Measurements from ENCODE around the gene STARD4. TPM values are rescaled to one million over a fixed set of nuclear protein-coding genes. Genes with fewer than 3 reads are reported as not detected.

The STARD4 gene
- total RNA-seq, 8 experiments from 2014 or later, result 17.0 to 68.5 (median 37.9) TPM

DNA sequence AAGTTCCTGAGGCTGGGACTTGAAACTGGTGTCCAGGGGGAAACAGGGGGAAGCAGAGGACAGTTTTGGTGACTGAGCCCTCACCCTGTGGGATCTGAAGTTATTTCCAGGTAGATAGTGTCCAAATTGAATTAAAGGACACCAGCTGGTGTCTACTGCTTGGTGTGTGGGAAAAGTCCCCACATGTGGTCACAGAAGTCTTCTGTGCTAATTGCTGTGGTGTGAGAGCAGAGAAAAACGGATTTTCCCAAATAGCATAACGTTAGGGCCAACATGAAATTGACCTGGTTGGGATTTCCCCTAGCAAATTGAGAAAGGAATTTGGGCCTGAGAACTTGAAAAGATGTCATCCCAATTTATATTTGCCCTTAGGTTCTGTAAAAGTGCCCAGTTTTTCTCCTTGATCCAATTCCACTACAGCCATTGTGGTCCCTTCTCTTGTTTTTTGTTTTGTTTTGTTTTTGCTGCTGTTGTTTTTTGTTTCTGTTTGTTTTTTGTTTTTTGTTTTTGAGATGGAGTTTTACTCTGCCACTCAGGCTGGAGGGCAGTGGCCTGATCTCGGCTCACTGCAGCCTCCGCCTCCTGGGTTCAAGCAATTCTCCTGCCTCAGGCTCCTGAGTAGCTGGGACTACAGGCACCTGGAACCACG is 5.6 kb upstream of the STARD4 start:
- H3K4me3 ChIP-seq, result no peak overlapping the region
- H3K27ac ChIP-seq, result no peak overlapping the region
- H3K4me1 ChIP-seq (replicated peaks in 1 of 2), result peaks cover 6 to 8% of the 10 kb centered on the region in 2 donors
- in situ Hi-C loops (cut with MboI; ENCODE audit: low pct_unique_long_range_greater_than_20kb in 2 of 9, low sequenced_read_pairs in 9 of 9, unreplicated experiment in 9 of 9), result loop anchor here in 2 of 9 experiments (25.0 kb wide), 2 partner anchors 619 to 644 kb away; no protein-coding TSS in a partner anchor
- WGBS, 10 experiments, result 73 to 100% (median 97%) methylated on average over 1 to 5 of the region's 5 CpGs; no CpG with 5 or more reads in 1 of the 10 experiments
- ATAC-seq (replicated peaks in 6 of 8), result no peak

DNA sequence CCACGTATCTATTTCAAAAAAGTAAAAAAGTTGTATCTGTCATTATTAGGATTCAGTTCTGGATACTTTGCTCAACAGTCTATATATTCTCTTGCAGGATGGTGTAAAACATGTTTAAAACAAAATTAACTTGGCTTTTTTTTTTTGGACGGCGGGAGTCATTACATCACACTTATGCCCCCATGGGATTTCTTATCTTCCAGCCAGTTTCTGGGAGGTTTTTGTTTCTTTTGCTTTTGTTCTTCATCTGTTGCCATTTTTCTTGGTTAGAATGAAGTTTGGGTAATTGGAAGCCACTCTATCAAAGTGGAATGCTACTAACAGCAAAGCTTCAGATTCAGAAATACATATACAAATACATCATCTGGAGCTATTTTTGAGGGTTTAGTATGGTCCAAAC is 1.8 kb upstream of the STARD4 start:
- H3K4me1 ChIP-seq (replicated peaks in 1 of 2), result peaks cover 12 to 23% of the 10 kb centered on the region in 2 donors
- no peak for ATAC-seq (replicated peaks in 6 of 8)
- H3K4me3 ChIP-seq, result peak overlapping the region in 1 of 5 donors; percentile 82
- H3K27ac ChIP-seq, result peak overlapping the region in 1 of 2 donors; percentile 36
- WGBS, 10 experiments, result 87 to 97% (median 93%) methylated on average over 2 to 3 of the region's 3 CpGs; no CpG with 5 or more reads in 3 of the 10 experiments
- in situ Hi-C loops (cut with MboI; ENCODE audit: low pct_unique_long_range_greater_than_20kb in 2 of 9, low sequenced_read_pairs in 9 of 9, unreplicated experiment in 9 of 9), result loop anchor here in 2 of 9 experiments (25.0 kb wide), 2 partner anchors 623 to 648 kb away; no protein-coding TSS in a partner anchor

DNA sequence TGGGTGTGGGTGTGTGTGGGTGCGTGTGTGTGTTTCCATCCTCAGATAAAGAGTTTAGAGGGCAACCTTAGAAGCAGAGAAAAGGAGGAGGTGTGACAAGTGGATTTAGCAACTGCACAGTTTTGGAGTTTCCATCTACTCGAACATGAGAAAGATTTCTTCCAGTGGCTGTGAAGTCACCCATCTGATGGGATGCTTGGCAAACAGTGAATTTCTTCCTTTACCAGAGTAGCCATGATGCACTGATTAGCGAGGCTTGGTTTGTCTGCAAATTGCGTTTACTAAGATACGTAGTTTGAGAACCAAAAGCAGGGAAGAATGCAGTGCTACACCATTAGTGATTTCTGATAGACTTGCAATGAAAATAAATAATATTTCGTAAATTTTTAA is 791 bp upstream of the STARD4 start:
- 5 to 40% (median 16%) methylated on average over 1 to 6 of the region's 6 CpGs for WGBS, 10 experiments
- Histone ChIP-seq H3K4me1 (replicated peaks in 1 of 2) (peaks cover 12 to 25% of the 10 kb centered on the region in 2 donors), H3K4me3 (peak overlapping the region; percentile 61 to 82 (median 77)), H3K27ac (peak overlapping the region; percentile 26 to 63)
- in situ Hi-C loops (cut with MboI; ENCODE audit: low pct_unique_long_range_greater_than_20kb in 2 of 9, low sequenced_read_pairs in 9 of 9, unreplicated experiment in 9 of 9), result loop anchor here in 2 of 9 experiments (25.0 kb wide), 2 partner anchors 624 to 649 kb away; no protein-coding TSS in a partner anchor
- no peak for ATAC-seq (replicated peaks in 6 of 8)

DNA sequence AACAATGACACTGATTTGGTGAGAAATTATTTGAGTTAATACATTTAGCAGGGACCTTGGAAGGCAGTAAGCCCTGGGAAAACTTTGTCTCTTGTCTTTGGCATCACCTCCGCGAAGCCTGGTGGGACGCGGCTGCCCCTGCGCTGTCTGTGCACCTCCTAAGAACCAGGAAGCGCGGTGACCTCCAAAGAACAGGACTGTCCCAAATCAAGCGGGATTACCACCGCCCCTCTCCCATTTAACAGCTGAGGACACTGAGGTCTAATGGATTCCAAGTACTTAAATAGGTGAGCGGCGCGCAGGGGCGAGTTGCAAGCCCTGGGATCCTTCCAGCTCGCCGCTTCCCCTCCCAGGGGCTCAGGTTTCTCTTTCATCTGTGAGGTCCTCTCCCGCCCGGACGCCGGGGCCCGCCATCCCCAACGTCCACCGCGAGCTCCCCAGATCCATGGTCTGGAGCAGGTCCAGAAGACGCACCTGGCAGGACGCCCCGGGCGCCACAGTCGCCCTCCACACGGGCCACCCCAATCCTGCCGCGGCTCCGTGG is 432 bp downstream of the STARD4 start:
- 0 to 4% (median 0%) methylated on average over 6 to 11 of the region's 32 CpGs; no CpG with 5 or more reads in 5 of the 10 experiments for WGBS, 10 experiments
- Histone ChIP-seq H3K4me1 (replicated peaks in 1 of 2) (peaks cover 12 to 25% of the 10 kb centered on the region in 2 donors), H3K4me3 (peak overlapping the region; percentile 61 to 82 (median 77)), H3K27ac (peak overlapping the region; percentile 50 to 60)
- ATAC-seq (replicated peaks in 6 of 8), result peak in 6 of 8 experiments; percentile 6 to 53 (median 36)
- in situ Hi-C loops (cut with MboI; ENCODE audit: low pct_unique_long_range_greater_than_20kb in 2 of 9, low sequenced_read_pairs in 9 of 9, unreplicated experiment in 9 of 9), result loop anchor here in 2 of 9 experiments (25.0 kb wide), 2 partner anchors 625 to 650 kb away; no protein-coding TSS in a partner anchor

DNA sequence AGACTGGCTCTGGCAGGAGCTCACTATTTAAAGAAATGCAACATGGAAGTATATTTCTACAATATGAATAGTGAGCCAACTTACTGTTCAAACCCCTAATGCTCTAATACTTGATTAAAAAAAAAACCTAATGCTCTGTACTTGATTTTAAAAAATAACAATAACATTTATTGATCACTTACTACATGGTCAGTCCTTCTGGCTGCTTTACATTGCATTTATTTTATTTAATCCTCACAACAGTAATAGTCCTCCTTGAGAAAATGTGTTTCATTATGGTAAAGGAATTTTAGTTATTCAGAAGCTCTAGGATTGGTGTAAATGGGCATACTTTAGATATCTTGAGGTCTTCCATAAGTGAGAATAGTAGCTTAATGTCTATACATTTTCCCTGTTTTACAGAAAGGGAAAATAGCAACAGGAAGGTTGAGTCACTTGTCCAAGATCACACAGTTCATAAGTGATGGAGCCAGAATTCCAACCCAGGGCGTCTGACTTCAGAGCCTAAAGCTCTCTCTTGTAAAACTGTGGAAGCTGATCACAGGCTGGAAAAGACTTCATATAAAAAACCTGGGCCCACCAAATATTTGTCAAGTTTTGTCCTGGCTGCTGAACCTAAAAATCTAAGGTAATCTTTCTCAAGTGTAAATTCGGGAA is 1.0 kb downstream of the STARD4 start:
- in situ Hi-C loops (cut with MboI; ENCODE audit: low pct_unique_long_range_greater_than_20kb in 2 of 9, low sequenced_read_pairs in 9 of 9, unreplicated experiment in 9 of 9), result loop anchor here in 2 of 9 experiments (25.0 kb wide), 2 partner anchors 626 to 651 kb away; no protein-coding TSS in a partner anchor
- 0 to 6% (median 0%) methylated on average over 1 to 2 of the region's 2 CpGs; no CpG with 5 or more reads in 3 of the 10 experiments for WGBS, 10 experiments
- Histone ChIP-seq H3K27ac (no peak overlapping the region), H3K4me3 (peak overlapping the region; percentile 61 to 82 (median 77)), H3K4me1 (replicated peaks in 1 of 2) (peaks cover 12 to 25% of the 10 kb centered on the region in 2 donors)
- no peak for ATAC-seq (replicated peaks in 6 of 8)

DNA sequence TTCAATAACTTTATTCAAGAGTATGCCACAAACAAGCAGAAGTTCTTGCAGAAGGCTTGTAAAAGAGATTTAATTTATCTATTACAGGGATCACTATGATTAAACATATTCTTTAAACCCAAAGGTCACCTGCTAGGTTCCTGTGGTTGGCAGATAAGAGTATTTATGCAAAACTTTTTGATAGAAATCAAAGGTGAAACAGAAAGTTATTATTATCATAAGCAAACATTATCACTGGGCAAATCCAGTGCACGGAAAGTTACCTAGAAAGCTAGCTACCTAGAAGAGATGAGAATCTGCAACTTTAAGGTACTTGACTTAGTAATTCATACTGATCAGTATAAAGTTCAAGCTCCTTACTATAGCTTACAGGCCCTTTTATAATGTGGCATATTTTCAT is 3.2 kb downstream of the STARD4 start:
- H3K4me3 ChIP-seq, result no peak overlapping the region

DNA sequence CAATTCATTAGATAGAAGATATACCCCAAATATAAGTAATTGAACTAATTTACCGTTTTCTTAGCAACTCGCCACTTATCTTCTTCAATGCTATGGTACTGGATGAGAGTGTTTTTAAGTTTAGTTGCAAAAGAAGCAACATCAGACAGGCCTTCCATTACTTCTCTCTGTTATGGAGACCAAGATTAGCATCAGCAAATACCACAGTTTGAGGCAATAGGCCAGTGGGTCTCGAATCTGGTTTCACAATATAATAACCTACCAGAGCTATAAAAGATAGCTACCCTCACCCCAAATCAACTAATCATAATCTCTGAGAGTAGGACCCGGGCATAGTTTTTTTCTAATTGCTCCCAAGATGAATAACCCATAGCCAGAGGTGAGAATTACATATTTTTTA is 5.1 kb downstream of the STARD4 start:
- no peak for ATAC-seq (replicated peaks in 6 of 8)
- no peak overlapping the region for H3K4me3 ChIP-seq
- in situ Hi-C loops (cut with MboI; ENCODE audit: low pct_unique_long_range_greater_than_20kb in 2 of 9, low sequenced_read_pairs in 9 of 9, unreplicated experiment in 9 of 9), result loop anchor here in 2 of 9 experiments (25.0 kb wide), 2 partner anchors 630 to 655 kb away; no protein-coding TSS in a partner anchor
- 77 to 100% (median 94%) methylated on average over 2 to 4 of the region's 4 CpGs; no CpG with 5 or more reads in 2 of the 10 experiments for WGBS, 10 experiments
- H3K27ac ChIP-seq, result no peak overlapping the region
- H3K4me1 ChIP-seq (replicated peaks in 1 of 2), result peaks cover 6 to 17% of the 10 kb centered on the region in 2 donors

More for the DNA sequence above, 3.2 kb downstream of the STARD4 start:
- 83 to 100% (median 100%) methylated on average over 1 of the region's 1 CpG; no CpG with 5 or more reads in 2 of the 10 experiments for WGBS, 10 experiments
- Histone ChIP-seq H3K27ac (no peak overlapping the region), H3K4me1 (replicated peaks in 1 of 2) (peaks cover 11 to 23% of the 10 kb centered on the region in 2 donors)
- in situ Hi-C loops (cut with MboI; ENCODE audit: low pct_unique_long_range_greater_than_20kb in 2 of 9, low sequenced_read_pairs in 9 of 9, unreplicated experiment in 9 of 9), result loop anchor here in 2 of 9 experiments (25.0 kb wide), 2 partner anchors 628 to 653 kb away; no protein-coding TSS in a partner anchor
- ATAC-seq (replicated peaks in 6 of 8), result no peak

DNA sequence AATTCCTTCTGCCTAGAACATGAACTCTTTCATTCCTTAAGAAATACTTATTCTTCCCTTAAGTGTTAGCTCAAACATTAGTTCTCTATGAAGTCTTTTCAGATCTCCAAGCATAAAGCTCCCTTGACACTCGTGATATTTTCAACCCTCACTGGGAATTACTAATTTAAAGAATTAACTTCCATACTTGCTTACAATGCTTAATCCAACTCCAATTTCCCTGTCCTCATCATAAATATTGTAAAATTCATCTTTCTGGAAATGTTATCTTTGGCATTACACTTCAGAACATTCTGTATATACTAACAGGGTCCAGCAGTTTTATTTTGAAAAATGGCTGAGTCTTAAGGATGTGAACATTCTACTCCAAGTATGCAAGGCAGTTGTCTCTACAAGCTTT is 7.2 kb downstream of the STARD4 start:
- ATAC-seq (replicated peaks in 6 of 8), result no peak
- Histone ChIP-seq H3K4me1 (replicated peaks in 1 of 2) (peaks cover 0 to 8% of the 10 kb centered on the region in 2 donors), H3K27ac (no peak overlapping the region), H3K4me3 (no peak overlapping the region)
- 30 to 100% (median 100%) methylated on average over 1 of the region's 1 CpG; no CpG with 5 or more reads in 3 of the 10 experiments for WGBS, 10 experiments
- in situ Hi-C loops (cut with MboI; ENCODE audit: low pct_unique_long_range_greater_than_20kb in 2 of 9, low sequenced_read_pairs in 9 of 9, unreplicated experiment in 9 of 9), result loop anchor here in 2 of 9 experiments (25.0 kb wide), 2 partner anchors 632 to 657 kb away; no protein-coding TSS in a partner anchor

DNA sequence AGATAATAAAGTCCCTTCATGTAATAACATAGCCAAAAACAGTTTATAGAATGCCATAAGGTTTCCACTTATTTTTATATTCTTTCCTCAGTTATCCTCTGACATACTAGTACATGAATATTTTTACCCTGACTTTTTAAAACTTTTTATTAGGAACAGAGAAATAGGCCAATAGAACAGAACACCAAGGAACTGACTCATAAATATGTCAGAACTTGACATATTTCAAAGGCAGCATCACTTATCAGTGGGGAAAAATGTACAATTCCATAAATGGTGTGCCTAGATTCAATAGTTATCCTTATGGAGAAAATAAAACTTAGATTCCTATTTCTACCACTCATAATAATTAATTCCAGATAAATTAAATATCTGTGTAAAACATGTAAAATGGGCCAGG is 9.4 kb downstream of the STARD4 start:
- in situ Hi-C loops (cut with MboI; ENCODE audit: low pct_unique_long_range_greater_than_20kb in 2 of 9, low sequenced_read_pairs in 9 of 9, unreplicated experiment in 9 of 9), result loop anchor here in 2 of 9 experiments (25.0 kb wide), 2 partner anchors 634 to 659 kb away; no protein-coding TSS in a partner anchor
- H3K4me3 ChIP-seq, result no peak overlapping the region
- no peaks in the 10 kb centered on the region for H3K4me1 ChIP-seq (replicated peaks in 1 of 2)
- no peak overlapping the region for H3K27ac ChIP-seq
- ATAC-seq (replicated peaks in 6 of 8), result no peak

DNA sequence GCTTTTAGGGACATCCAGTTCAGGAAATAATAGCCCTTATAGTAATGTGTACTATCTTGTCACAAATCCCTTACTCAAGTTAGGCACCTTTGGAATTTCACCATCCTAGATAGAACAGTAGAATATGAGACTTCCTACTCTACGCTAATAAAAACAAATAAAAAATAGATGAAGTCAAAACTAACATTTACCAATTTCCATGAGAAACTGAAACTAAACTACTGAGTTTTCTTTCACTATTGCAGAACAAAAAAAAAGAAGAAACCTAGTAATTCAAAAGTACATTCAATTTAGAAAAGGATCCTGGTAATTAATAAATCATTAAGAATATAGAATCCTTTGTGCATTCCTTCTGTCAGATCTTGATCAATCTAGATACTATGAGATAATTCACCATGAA is 14.0 kb downstream of the STARD4 start:
- Histone ChIP-seq H3K27ac (no peak overlapping the region), H3K4me3 (no peak overlapping the region), H3K4me1 (replicated peaks in 1 of 2) (no peaks in the 10 kb centered on the region)
- no peak for ATAC-seq (replicated peaks in 6 of 8)
- in situ Hi-C loops (cut with MboI; ENCODE audit: low pct_unique_long_range_greater_than_20kb in 2 of 9, low sequenced_read_pairs in 9 of 9, unreplicated experiment in 9 of 9), result no loop called here
- WGBS, 10 experiments, result 88 to 100% (median 100%) methylated on average over 1 of the region's 1 CpG; no CpG with 5 or more reads in 2 of the 10 experiments

DNA sequence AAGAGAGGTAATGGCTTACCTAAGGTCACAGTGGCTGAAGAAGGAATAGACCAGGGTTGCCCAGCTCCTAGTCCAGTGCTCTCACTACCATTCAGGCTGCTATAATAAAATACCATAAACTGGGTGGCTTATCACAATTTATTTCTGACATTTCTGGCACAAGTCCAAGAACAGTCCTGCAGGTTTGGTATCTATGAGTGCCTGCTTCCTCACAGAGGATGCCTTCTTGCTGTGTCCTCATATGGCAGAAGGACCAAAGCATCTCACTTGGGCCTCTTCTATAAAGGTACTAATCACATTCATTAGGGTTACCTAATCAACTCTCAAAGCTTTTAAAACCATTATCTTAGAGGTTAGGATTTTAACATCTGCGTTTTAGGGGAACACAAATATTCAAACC is 17.2 kb downstream of the STARD4 start:
- in situ Hi-C loops (cut with MboI; ENCODE audit: low pct_unique_long_range_greater_than_20kb in 2 of 9, low sequenced_read_pairs in 9 of 9, unreplicated experiment in 9 of 9), result no loop called here
- ATAC-seq (replicated peaks in 6 of 8), result peak in 1 of 8 experiments; percentile 25
- 0 to 100% (median 100%) methylated on average over 1 of the region's 1 CpG; no CpG with 5 or more reads in 5 of the 10 experiments for WGBS, 10 experiments
- Histone ChIP-seq H3K4me1 (replicated peaks in 1 of 2) (peaks cover 0 to 9% of the 10 kb centered on the region in 2 donors), H3K4me3 (no peak overlapping the region), H3K27ac (no peak overlapping the region)

DNA sequence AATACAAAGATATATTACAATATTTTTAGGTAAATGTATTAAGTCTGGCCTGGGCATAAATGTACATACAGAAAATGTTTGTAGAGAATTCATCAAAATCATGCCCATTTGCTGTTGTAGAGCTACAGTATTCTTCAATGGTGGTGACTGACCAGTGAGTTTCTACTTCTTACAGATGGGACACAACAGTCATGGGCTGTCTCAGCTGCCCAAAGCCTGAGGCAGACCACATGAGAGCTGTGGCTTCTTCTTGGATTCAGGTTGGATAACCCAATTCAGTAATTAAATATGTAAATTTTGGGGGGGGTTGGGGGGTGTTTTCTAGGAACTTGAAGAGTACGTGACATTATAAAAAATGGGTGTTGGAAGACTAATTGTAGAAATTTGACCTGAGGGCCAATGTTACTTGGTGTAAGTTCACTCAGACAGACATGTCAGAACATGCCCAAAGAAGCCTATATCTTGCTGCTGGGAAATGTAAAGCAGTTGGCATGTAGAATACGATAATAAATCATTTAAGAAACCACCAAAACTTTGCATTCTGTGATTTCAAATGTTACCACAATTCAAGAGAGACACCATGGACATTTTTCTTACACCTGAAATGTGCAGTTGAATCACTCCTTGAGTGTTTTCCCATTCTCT is 17.9 kb downstream of the STARD4 start:
- Histone ChIP-seq H3K4me3 (no peak overlapping the region), H3K4me1 (replicated peaks in 1 of 2) (peaks cover 0 to 9% of the 10 kb centered on the region in 2 donors), H3K27ac (no peak overlapping the region)
- ATAC-seq (replicated peaks in 6 of 8), result peak in 3 of 8 experiments; percentile 28 to 64 (median 51)
- in situ Hi-C loops (cut with MboI; ENCODE audit: low pct_unique_long_range_greater_than_20kb in 2 of 9, low sequenced_read_pairs in 9 of 9, unreplicated experiment in 9 of 9), result no loop called here
- WGBS, 10 experiments, result 69 to 100% (median 96%) methylated on average over 1 to 2 of the region's 2 CpGs; no CpG with 5 or more reads in 1 of the 10 experiments
